Stimulated activated effector memory CD8-positive, alpha-beta T cell treated with anti-CD3 and anti-CD28 coated beads, Interleukin-12 subunit alpha, Interleukin-12 subunit beta, amount 100 ng/mL, for 72 hours (primary cell): ENCODE measurements around the gene OSBPL2.

Experiments used
- ATAC-seq: fragments of 150-1000 bp; cut with Tn5 transposase; 2 replicates; pipeline ENCODE4 v1.10.0; 2021
- DNase-seq, 2 donors: peaks; one replicate each; pipeline ENCODE4 v3.0.0; 2021 to 2022; ENCODE audit warnings: low spot score in 2 of 2
- H3K27ac Mint-ChIP-seq: one replicate; pipeline ENCODE4 v1.8.0; 2022; ENCODE audit warnings: mild to moderate bottlenecking, mixed read lengths
- H3K36me3 Mint-ChIP-seq: one replicate; pipeline ENCODE4 v1.8.0; 2022; ENCODE audit warnings: mild to moderate bottlenecking, mixed read lengths
- H3K4me1 Mint-ChIP-seq: one replicate; pipeline ENCODE4 v1.8.0; 2022; ENCODE audit warnings: mixed read lengths
- H3K4me3 Mint-ChIP-seq: one replicate; pipeline ENCODE4 v1.8.0; 2022; ENCODE audit warnings: mild to moderate bottlenecking, mixed read lengths
- H3K9me3 Mint-ChIP-seq: one replicate; pipeline ENCODE4 v1.8.0; 2022; ENCODE audit warnings: mixed read lengths

OSBPL2 gene

DNA sequence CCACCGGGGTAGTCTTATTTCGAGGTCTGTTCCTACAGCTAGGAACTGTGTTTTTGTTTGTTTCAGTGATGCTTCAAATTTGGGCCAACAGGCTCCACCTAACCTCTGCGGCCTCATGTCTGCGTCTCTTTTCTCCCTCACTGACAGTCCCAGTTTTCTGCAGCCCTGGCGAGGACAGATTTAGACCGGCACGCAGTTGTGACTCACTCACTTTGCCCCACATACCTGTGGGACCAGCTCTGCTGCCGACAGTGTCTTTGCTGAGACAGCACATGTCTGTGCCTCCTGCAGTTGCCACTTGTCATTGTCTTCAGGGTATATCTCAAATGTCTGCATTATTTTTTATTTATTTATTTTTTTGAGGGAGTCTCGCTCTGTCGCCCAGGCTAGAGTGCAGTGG is 29.2 kb downstream of the OSBPL2 start:
- H3K4me3 Mint-ChIP-seq, result no peak overlapping the region
- DNase-seq (no peak), ATAC-seq (no peak)
- no peak overlapping the region for H3K27ac Mint-ChIP-seq
- peaks cover 42% of the 10 kb centered on the region for H3K36me3 Mint-ChIP-seq
- no peaks in the 10 kb centered on the region for H3K9me3 Mint-ChIP-seq
- no peaks in the 10 kb centered on the region for H3K4me1 Mint-ChIP-seq

DNA sequence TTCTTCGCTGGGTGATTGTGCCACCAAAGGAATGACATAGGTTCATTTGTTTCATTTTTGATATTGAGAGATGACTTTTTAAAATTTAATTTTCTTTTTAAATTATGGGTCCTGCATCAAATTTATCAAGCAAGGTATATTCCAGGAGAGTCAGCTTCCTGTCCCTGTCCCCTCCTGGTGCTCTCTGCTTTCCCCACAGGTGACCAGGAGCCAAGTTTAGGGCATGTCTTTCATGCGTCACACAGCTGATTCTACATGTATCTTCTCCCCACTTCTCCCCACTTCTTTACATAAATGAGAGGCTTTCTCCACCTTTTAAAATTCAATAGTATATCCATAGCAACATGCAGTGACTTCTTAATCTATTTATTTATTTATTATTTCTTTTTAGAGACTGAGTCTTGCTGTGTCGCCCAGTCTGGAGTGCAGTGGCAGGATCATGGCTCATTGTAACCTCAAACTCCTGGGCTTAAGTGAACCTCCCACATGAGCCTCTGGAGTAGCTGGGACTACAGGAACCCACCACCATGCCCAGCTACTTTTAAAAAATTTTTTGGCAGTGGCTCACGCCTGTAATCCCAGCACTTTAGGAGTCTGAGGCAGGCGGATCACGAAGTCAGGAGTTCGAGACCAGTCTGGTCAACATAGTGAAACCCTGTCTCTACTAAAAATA is 30.0 kb downstream of the OSBPL2 start:
- ATAC-seq (no peak), DNase-seq (no peak)
- Mint-ChIP-seq H3K36me3 (peaks cover 46% of the 10 kb centered on the region), H3K9me3 (no peaks in the 10 kb centered on the region), H3K4me1 (no peaks in the 10 kb centered on the region), H3K27ac (no peak overlapping the region), H3K4me3 (no peak overlapping the region)

DNA sequence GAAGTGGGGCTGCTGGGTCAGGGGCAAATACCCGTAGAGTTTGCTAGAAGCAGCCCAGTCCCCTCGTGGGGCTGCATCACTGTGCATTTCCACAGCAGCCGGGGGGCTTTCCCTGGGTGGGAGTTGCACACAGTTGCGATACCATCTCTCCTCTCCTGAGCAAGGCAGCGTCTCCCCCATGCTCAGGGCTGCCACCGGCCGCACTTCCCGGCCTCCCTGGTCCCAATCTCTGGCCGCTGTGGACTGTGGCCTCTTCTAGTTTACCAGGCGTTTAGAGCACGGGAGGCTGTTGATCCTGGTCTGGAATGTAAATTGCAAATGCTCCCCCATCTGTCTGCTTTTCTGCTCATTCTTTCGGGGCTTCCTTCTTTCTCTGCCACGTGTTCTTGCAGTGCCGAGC is 31.1 kb downstream of the OSBPL2 start:
- Mint-ChIP-seq H3K4me3 (no peak overlapping the region), H3K9me3 (no peaks in the 10 kb centered on the region), H3K27ac (peak overlapping the region; percentile 52), H3K4me1 (no peaks in the 10 kb centered on the region), H3K36me3 (peaks cover 39% of the 10 kb centered on the region)
- no peak for DNase-seq
- no peak for ATAC-seq

DNA sequence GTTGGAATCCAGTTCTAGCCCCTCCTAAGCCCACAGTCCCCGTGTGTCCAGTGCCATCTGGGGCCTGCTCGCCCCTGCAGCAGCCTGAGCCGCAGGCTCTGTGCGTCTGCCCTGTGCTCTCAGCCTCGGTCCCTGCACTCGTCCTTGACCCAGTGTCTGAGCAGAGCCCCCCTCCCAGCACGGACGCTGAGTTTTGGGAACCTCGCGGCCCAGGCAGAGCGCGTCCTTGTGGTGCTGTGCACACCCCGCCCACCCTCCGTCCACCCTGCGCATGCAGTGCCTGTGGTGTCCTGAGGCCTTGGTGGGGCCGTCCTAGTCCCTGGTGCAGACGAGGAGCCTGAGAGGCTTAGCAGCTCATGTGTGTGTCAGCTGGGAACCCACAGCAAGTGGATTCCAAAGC is 31.6 kb downstream of the OSBPL2 start:
- Mint-ChIP-seq H3K9me3 (no peaks in the 10 kb centered on the region), H3K27ac (peak overlapping the region; percentile 52), H3K36me3 (peaks cover 34% of the 10 kb centered on the region), H3K4me3 (no peak overlapping the region), H3K4me1 (no peaks in the 10 kb centered on the region)
- no peak for ATAC-seq
- no peak for DNase-seq

DNA sequence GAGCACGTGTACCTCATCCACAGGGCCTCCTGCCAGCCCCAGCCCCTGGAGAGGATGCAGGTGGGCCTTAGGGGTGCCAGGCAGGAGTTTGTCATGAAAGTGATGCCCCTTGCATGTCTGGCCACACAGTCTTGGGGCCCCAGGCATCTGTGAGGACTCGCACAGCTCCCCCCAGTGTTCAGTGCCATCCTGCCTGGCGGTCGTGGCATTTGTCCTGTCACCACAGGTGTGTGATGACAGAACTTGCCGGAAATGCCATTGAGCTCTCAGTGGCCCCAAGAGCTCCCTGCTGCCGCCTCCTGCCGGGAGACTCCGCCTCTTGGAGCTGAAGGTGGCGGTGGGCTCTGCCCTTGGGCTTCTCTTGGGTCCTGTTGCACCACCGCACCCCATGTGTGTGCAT is 33.9 kb downstream of the OSBPL2 start:
- no peak overlapping the region for H3K4me3 Mint-ChIP-seq
- peaks cover 34% of the 10 kb centered on the region for H3K36me3 Mint-ChIP-seq
- H3K27ac Mint-ChIP-seq, result peak overlapping the region; percentile 52
- no peaks in the 10 kb centered on the region for H3K4me1 Mint-ChIP-seq
- H3K9me3 Mint-ChIP-seq, result no peaks in the 10 kb centered on the region
- DNase-seq, result no peak
- ATAC-seq, result no peak

DNA sequence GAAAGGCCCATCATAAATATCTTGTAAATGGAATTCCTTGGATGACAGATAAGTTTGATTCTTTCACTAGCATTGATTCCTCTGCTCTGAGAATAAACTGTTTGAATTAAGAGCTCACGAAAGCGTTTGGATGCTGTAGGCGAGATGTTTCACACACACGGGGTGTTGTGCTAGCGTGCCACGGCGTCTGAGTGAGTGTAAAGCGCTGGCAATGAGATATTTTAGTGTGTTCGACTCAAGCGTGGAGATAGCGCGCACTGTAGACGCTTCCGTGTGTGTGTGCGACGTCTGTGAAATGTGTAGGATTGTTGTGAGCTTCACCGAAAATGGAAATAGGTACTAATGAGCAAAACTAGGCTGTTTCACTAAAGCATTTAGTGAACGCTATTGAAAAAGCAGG is 35.1 kb downstream of the OSBPL2 start:
- ATAC-seq (no peak), DNase-seq (no peak)
- Mint-ChIP-seq H3K9me3 (no peaks in the 10 kb centered on the region), H3K4me1 (peaks cover 5% of the 10 kb centered on the region), H3K36me3 (peaks cover 39% of the 10 kb centered on the region), H3K4me3 (no peak overlapping the region), H3K27ac (peak overlapping the region; percentile 52)

DNA sequence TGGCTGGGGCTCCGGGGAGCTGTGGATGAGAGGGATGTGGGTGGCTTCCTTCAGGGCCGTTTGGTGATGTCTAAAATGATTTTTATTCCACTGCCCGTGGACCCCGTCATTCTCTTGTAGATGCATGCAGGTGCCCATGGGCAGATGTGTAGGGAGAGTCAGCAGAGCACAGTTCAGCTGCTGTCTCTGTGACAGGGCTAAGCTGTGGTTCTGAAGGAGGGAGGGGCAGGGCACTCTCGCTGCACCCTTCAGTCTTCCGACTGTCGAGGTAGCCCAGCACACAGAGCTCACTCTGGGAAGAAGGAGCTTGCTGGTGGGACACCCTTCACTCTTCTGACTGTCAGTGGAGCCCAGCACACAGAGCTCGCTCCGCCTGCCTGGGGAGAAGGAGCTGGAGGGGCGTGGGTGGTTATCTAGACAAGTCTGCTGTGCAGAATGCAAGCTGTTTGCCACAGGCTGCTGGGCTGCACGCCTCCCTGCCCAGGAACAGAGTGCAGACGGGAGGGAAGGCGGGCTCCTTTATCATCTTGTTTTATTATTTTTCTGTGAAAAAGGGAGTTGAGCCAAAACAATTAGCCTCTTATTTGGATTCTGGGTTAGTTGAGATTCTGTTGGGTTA is 36.1 kb downstream of the OSBPL2 start:
- Mint-ChIP-seq H3K27ac (peak overlapping the region; percentile 52), H3K9me3 (no peaks in the 10 kb centered on the region), H3K4me1 (peaks cover 5% of the 10 kb centered on the region), H3K4me3 (no peak overlapping the region), H3K36me3 (peaks cover 42% of the 10 kb centered on the region)
- ATAC-seq (no peak), DNase-seq (no peak)

DNA sequence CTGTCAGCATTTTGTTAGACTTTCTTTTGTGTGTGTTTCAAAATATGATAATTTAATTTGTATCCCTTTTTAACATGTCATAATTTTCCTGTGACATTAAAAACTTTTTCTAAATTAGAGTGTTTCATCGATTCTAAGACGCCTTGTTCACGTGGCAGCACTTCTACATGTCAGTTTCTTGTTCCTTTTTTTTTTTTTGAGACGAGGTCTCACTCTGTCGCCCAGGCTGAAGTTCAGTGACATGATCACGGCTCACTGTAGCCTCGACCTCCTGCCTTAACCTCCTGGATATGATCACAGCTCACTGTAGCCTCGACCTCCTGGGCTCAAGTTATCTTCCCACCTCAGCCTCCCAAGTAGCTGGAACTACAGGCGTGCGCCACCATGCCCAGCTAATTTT is 36.9 kb downstream of the OSBPL2 start:
- Mint-ChIP-seq H3K36me3 (peaks cover 45% of the 10 kb centered on the region), H3K4me3 (no peak overlapping the region), H3K4me1 (peaks cover 5% of the 10 kb centered on the region), H3K27ac (peak overlapping the region; percentile 52), H3K9me3 (no peaks in the 10 kb centered on the region)
- ATAC-seq (no peak), DNase-seq (no peak)

DNA sequence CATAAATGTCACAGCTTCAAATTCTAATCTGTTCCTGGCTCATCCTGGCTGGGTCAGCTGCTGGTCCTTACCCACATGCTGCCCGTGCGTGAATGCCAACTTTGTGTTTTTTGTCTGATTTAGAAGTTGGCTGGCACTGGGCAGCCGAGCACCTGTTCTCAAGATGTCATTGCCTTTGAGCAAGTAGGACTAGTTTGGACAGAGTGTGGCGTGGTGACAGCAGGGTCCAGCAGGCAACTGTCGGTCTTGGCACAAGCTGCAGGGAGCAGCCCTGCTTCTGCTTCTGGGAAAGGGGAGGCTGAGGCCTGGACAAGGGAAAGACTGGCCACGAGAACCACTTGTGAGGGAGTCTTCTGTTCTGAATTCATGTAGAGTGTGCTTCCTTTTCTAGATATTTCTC is 38.1 kb downstream of the OSBPL2 start:
- H3K4me1 Mint-ChIP-seq, result peaks cover 5% of the 10 kb centered on the region
- DNase-seq, result no peak
- H3K9me3 Mint-ChIP-seq, result no peaks in the 10 kb centered on the region
- no peak overlapping the region for H3K27ac Mint-ChIP-seq
- ATAC-seq, result no peak
- peaks cover 53% of the 10 kb centered on the region for H3K36me3 Mint-ChIP-seq
- no peak overlapping the region for H3K4me3 Mint-ChIP-seq

DNA sequence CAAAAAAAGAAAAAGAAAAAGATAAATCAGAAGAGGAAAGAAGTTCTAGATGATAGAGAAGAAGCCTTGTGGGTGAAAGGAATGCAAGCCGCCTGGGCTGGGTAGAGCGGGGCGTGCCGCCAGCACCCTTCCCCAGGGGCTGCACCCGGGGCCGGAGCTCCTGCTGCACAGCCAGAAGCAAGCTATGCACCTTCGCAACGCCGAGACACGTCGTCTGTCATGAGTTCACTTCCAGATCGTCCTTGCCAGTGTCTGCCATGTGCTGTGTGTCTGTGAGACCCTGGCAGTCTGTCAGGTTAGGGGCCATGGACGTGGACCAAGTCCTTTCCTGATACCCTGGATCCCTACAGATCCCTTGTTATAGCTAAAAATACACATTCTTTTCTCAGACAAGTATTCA is 38.9 kb downstream of the OSBPL2 start:
- Mint-ChIP-seq H3K27ac (no peak overlapping the region), H3K9me3 (no peaks in the 10 kb centered on the region), H3K36me3 (peaks cover 60% of the 10 kb centered on the region), H3K4me3 (no peak overlapping the region), H3K4me1 (peaks cover 5% of the 10 kb centered on the region)
- ATAC-seq (no peak), DNase-seq (no peak)

DNA sequence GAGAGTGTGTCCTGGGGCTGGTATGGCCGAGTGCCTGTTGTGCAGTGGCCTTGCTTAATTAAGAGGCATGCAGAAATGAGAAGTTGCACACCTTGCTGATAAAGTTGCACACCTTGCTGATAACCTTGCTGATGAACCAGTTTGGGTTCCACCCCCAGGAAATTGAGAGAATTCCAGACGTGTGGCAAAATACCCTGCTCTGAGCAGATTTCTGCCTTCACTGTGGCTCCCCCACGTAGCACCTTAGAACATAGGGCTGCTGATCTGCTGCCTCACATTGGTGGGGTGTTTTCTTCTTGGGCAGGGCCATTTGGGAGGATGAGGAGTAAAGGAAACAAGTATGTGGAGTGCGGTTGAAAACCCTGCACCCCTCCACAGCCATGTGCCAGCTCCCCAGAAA is 42.0 kb downstream of the OSBPL2 start:
- DNase-seq (no peak), ATAC-seq (no peak)
- no peak overlapping the region for H3K27ac Mint-ChIP-seq
- peaks cover 75% of the 10 kb centered on the region for H3K36me3 Mint-ChIP-seq
- no peak overlapping the region for H3K4me3 Mint-ChIP-seq
- no peaks in the 10 kb centered on the region for H3K9me3 Mint-ChIP-seq
- peaks cover 5% of the 10 kb centered on the region for H3K4me1 Mint-ChIP-seq

DNA sequence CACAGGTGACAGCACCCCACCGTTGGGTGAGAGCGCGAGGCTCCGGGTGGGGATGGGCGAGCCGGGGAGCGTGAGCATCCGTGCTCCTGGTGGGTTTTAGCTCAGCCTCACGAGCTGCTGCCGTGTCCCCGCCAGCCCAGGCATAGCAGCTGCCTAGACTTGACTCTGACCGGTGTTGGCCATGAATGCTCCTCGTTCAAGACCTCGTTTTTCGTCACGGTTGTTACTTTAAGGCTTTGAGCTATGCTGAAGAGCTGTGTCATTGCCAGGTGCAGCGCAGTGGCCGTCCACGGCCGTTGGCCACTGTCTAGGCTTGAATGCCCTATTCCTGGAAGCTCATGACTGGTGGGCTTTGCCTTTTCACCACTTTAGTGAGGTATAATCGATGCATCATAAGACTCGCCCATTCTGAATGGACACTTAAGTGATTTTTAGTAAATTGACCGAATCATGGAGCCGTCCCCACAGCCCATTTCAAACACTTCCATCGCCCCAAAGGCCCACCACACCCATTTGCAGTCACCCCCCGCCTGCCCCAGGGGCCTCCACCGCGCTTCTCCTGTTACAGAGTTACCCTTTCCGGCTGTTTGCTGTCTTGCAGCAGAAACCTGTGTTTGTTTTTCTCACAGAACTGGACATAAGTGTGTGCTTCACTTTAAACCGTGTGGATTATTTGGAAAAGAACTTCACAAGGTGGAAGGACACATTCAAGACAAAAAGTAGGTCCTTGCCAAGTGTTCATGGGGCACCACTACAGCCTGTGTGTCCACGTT is 43.0 kb downstream of the OSBPL2 start:
- Mint-ChIP-seq H3K4me1 (peaks cover 5% of the 10 kb centered on the region), H3K27ac (no peak overlapping the region), H3K4me3 (no peak overlapping the region), H3K9me3 (no peaks in the 10 kb centered on the region), H3K36me3 (peaks cover 72% of the 10 kb centered on the region)
- no peak for DNase-seq
- no peak for ATAC-seq

DNA sequence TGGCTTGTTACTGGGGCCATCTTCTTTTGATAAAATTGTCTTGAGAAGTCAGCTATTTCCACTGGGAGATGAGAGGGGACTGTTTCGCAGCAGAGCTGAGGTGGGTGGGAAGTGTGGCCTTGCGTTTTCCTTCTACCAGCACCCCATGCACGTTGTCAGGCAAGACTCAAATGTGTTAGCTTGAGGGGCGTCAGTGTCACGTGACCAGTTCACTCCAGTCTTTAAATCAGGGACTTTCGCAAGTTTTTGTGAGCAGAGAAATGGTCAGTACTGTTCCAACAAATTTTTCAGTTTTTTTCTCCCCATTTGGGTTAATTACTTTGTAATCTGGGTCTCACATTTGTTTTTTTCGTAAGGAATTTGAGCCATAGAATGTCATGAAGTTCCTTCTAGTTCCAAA is 43.8 kb downstream of the OSBPL2 start:
- DNase-seq, result no peak
- ATAC-seq, result no peak
- Mint-ChIP-seq H3K4me3 (no peak overlapping the region), H3K27ac (no peak overlapping the region), H3K36me3 (peaks cover 78% of the 10 kb centered on the region), H3K9me3 (no peaks in the 10 kb centered on the region), H3K4me1 (peaks cover 5% of the 10 kb centered on the region)

DNA sequence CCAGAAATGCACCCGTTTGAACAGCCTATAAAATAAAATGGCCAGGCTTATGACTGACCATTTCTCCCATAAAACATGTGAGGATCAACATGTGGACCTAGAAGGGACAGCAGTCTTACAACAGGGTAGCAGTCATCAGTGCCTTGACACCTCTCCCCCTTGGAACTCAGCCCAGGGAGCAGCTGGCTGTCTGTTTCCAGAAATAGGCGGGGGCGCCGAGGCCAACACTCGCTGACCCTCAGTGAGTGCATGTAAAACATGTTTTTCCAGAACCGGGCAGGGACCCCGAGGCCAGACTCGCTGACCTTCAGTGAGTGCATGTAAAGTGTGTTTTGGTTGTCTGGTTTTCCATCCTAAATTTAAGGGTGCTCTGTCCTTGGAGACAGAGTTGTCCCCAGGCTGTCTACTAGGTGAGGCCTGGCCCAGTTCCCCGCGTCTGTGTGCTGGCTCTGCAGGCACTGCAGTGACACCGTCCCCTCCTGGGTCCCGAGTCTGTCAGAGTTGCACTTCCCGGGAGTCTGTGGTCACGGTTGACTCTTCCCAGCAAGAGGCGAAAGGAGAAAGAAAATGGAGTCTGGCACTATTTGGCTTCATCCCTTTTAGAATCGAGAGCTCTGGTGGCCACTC is 44.7 kb downstream of the OSBPL2 start:
- no peaks in the 10 kb centered on the region for H3K9me3 Mint-ChIP-seq
- no peak overlapping the region for H3K27ac Mint-ChIP-seq
- DNase-seq (no peak), ATAC-seq (no peak)
- peaks cover 1% of the 10 kb centered on the region for H3K4me1 Mint-ChIP-seq
- H3K4me3 Mint-ChIP-seq, result no peak overlapping the region
- H3K36me3 Mint-ChIP-seq, result peaks cover 77% of the 10 kb centered on the region

DNA sequence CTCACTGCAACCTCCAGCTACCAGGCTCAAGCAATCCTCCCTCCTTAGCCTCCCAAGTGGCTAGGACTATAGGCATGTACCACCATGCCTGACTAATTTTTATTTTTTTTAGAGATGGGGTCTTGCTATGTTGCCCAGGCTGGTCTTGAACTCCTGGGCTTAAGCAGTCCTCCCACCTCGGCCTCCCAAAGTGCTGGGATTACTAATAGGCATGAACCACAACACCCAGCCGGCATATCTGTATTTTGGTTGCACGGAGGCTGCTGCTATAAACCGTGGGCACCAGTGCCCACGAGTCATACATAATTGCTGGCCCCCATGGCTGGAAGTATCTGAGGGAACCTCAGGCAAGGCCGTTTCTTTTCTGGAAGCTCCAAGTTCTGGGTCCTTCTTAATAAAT is 46.1 kb downstream of the OSBPL2 start:
- H3K4me1 Mint-ChIP-seq, result no peaks in the 10 kb centered on the region
- H3K9me3 Mint-ChIP-seq, result no peaks in the 10 kb centered on the region
- peaks cover 74% of the 10 kb centered on the region for H3K36me3 Mint-ChIP-seq
- H3K4me3 Mint-ChIP-seq, result no peak overlapping the region
- ATAC-seq (no peak), DNase-seq (no peak)
- H3K27ac Mint-ChIP-seq, result no peak overlapping the region

DNA sequence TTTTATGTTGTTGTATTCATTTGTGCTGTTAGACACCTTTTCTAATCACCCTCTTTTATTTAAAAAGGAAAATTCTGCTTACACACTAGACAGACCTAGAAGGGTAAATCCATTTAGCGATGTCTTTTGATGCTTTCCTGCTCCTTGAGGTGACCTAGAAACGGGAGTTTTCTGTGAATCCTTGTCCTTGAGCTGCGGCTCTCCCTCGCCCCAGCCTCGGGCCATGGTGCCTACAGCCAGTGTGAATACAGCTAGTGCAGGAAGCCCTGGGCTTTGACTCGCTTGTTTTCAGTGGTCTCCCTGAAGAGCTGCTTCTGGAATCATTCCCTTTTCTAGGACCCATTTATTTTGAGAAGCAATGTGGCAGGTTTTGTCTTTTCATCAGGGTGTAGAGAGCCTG is 46.8 kb downstream of the OSBPL2 start:
- no peak for ATAC-seq
- no peak overlapping the region for H3K27ac Mint-ChIP-seq
- no peaks in the 10 kb centered on the region for H3K9me3 Mint-ChIP-seq
- no peaks in the 10 kb centered on the region for H3K4me1 Mint-ChIP-seq
- H3K4me3 Mint-ChIP-seq, result no peak overlapping the region
- no peak for DNase-seq
- peaks cover 67% of the 10 kb centered on the region for H3K36me3 Mint-ChIP-seq
